ENCODE measurements around the gene CAAP1.

- TF ChIP-seq POLR2AphosphoS5 (IDR thresholded peaks at IDR 0.05) (no peak), CTCF (IDR thresholded peaks at IDR 0.05) (no peak), POLR2A (IDR thresholded peaks at IDR 0.05) (no peak), EP300 (IDR thresholded peaks at IDR 0.05) (no peak)
These were observed 79.4 kb downstream of the CAAP1 start for GRCh38 chr9:26813247-26813646.

Data from sigmoid colon (tissue), 4 donors.